Superior temporal gyrus (tissue), 1 donor: ENCODE data around the gene PGK2.
"Not testable (repeated sequence)": the region's sequence is repeated elsewhere in the genome, so short reads cannot be mapped to it uniquely, and the experiment has no call there.

ENCODE experiments used
- DNase-seq: peaks from one replicate; pipeline ENCODE4 v3.0.0-alpha.2; 2016; ENCODE audit errors: extremely low spot score

PGK2 gene

DNA sequence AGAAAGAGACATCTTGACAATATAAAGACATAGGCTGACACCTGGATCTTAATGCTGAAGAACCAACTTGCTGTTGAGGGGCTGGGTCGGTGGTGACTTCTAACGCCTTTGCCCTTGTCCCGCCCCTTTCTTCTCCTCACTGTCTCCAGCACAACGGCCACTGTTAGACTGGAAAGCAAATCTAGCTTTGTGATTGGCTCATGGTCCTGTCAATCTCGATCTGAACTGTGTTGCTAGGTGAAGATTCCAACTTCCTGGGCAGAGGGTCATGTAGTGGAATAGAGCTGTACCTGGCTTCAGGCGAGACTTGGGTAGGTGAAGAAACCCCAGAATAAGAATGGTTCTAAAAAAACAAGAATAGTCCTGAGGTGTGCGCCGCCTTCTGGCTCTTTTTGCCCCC is at the start of gene PGK2:
Gene PGK2 (minus strand): TSS at position 110 of the 400 bp plus-strand sequence. CDS start 98 bp downstream, at position 12.
- no peak for DNase-seq

DNA sequence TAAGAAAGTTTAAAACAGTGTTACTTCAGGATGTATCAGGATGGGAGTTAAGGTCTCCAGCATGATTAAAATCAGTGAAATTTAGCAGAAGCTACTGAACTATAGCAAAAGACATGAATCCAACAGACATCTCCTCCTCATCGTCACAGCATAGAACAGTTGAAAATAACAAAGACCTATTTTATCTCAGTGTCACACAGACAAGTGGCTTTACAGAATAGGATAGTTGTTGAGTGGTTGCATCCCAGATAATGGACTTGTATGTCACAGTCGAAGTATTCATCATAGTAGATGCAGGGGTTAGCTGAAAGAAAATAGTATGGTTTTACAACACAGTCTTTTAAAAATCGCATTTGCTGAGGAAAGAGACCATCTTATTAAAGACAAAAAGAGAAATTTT is 48.1 kb upstream of the PGK2 start:
- no peak for DNase-seq

DNA sequence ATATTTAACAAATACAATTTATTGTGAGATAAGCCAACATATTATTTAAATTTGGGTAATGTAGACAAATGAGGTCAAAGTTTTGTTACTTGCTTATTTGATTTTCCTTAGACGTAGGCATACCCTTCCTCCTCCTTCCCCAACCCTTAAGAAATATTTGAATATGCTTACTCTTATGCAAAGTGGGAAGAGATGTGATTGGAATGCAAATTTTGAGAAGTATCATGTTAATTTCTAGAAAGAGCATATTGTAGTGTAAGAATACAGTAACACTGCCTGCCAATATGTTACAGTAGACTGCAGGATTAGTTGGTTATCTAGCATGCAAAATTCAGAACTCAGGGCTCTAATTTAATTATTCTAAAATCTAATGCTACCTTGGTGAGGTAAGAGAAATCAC is 46.3 kb upstream of the PGK2 start:
- DNase-seq, result no peak

DNA sequence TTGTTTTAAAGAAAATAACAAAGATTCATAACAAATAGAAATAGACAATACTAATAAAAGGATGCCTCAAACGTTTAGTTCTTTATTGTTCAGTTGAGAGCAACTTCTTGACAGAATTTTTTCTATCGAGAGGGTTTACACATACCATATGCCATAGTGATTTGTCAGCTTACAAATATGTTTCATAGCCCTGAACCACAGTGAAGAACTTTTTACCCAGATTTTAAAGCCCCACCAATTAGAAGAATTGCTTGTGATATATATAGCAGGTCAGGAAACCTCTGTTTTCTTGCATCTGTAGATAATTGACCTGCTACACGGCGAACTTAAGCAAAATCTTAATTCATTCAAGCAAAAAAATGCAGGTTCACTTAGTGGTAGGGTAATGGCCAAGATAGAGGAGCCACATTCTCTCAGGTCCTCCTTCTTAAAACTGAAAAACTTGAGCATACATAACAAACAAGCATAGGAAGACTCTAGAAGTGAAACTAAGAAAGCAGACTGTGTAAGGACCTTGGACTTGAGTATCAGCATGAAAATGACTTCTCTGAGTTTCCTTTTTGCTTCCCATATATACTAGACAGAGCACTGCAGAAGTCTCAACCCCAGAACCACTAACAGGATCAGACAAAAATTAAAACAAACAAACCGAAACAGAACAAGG is 39.8 kb upstream of the PGK2 start:
- no peak for DNase-seq

DNA sequence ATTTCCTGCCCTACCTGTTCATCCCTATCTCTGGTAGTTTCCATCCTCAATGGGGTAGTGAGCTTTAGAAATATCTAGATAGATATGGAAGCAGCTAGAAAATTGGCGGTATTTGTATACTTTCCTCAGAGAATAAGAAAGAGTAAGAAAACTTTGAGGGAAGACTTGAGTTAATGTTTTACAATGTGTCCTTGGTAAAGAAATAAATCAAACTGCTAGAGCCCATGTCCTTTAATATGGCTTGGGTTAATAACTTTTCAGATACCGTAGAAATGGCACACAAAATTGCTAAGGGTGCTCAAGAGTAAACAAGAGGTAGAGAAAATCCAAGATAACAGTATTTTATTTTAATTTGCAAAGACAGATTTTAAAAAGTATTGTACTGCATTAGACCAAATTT is 28.1 kb upstream of the PGK2 start:
- no peak for DNase-seq

DNA sequence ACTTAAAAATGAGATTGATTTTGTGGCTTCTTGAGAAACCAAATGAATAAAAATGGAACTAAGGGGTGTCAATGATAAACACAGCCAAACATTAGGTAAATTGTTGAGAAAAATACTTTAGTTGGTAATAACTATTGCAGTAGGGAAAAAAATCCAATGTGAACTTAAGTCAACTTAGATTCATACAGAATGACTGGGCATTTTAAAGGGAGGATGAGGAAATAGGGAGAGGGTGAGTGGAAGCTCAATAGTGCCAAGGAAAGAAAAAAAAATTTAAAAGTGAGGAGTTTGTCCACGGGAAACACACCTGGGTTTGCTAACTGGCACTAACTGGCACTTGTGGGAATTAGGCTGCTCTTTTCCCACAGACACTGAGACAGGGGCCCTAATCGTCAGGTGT is 26.2 kb upstream of the PGK2 start:
- no peak for DNase-seq

DNA sequence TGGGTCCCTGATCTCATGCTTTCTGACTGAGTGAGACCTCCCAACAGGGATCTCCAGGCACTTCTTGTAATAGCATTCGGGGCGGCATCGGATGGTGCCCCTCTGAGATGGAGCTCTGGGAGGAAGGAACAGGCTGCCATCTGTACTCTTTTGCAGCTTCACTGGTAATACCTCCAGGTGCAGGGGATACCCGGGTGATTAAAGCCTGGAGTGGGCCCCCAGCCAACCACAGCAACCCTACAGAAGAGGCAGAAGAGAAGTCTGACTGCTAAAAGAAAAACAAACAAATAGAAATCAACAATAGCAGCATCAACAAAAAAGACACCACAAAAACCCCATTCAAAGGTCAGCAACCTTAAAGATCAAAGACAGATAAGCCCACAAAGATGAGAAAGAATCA is 19.1 kb upstream of the PGK2 start:
- no peak for DNase-seq

DNA sequence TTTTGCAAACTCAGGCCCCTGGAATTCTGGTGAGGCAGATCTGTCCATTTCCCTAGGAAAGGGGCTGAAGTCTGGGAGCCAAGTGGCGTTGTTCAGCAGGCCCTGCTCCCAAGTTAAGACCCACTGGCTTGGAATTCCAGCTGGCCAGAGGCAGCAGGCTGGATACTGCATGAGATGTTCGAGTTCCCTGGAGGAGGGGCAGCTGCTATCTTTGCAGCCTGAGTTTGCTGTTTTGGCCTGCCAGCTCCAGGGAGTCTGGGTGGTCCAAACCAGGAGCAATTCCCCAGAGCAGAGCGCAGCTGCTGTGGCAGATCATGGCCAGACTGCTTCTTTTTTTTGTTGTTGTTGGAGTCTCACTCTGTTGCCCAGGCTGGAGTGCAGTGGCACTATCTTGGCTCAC is 18.2 kb upstream of the PGK2 start:
- no peak for DNase-seq

DNA sequence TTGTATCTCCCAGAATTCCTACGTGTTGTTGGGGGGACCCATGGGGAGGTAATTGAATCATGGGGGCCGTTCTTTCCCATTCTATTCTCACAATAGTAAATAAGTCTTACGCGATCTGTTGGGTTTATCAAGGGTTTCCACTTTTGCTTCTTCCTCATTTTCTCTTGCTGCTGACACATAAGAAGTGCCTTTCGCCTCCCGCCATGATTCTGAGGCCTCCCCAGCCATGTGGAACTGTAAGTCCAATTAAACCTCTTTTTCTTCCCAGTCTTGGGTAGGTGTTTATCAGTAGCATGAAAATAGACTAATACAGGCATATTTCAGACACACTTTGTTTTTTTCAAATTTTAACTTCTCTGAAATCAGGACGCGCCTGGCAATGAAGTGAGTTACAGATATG is 14.4 kb upstream of the PGK2 start:
- no peak for DNase-seq

DNA sequence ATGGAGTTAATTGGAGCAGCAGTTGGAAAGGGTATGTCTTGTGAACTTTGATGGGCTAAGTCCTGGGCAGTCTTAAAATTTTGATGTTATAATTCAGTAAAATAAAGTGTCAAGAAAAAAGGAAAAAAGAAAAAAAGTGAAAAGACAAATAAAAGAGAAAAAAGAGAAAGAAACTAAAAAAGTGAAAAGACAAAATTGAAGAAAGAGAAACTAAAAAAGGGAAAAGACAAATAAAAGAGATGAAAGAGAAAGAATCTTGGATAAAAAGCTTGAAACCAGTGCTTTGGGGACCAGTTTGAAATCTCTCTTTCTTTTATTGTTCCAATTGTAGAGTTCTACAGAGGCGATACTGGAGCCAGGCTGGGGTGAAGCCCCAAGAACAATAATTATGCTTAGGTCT is 12.0 kb upstream of the PGK2 start:
- no peak for DNase-seq

DNA sequence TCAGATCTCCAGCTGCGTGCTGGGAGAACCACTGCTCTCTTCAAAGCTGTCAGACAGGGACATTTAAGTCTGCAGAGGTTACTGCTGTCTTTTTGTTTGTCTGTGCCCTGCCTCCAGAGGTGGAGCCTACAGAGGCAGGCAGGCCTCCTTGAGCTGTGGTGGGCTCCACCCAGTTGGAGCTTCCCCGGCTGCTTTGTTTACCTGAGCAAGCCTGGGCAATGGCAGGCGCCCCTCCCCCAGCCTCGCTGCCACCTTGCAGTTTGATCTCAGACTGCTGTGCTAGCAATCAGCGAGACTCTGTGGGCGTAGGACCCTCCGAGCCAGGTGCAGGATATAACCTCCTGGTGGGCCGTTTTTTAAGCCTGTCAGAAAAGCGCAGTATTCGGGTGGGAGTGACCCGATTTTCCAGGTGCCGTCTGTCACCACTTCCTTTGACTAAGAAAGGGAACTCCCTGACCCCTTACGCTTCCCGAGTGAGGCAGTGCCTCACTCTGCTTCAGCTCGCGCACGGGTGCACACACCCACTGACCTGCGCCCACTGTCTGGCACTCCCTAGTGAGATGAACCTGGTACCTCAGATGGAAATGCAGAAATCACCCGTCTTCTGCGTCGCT is 9.9 kb upstream of the PGK2 start:
- DNase-seq, result not testable (repeated sequence)

DNA sequence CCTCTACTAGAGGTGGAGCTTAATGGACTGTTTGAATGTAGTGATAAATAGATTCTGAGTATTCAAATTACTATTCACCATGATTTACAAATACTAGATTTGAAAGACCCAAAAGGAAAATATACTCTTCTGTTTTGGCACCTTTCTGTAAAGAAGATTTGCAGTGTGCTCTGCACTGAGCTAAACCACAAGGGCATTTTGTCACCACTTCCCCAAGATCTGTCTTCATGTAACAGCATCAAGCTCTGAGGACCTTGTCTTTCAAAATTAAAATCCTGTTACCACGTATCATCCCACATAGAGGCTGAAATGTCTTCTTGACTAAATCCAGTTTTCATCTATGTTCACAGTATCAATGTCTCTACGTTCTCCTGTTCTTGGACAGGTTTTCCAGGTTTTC is 3.3 kb upstream of the PGK2 start:
- no peak for DNase-seq

DNA sequence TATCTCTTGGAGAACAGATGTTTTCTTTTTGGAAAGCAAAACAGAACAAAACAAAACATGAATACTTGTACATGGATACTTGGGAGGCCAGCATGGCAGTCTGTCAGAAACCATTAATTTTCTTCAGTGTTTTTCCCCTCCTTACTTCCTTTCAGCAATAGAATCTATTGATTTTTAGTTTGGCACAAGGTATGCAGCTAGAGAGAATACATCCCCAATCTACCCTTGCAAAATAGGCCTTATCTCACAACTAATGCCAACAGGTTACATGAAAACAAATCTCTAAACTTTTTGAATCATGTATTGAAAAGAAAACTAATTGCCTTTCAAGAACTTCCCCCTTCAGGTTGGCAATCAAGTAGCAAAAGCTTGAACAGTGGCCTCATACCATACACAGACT is 2.8 kb downstream of the PGK2 start:
- DNase-seq, result no peak

DNA sequence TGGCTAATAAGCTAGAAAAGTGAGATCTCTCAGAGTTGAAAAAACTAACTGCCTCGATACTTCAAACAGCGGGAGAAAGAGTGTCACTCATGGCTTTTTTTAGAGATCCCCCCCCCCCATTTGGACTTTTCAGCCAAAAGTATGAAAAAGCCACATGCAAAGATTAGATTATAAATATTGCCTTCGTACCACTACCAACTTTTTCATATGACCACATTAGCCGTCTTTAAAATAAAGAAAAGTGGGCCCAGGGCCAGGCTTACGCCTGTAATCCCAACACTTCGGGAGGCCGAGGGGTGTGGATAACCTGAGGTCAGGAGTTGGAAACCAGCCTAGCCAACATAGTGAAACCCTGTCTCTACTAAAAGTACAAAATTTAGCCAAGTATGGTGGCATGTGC is 4.4 kb downstream of the PGK2 start:
- DNase-seq, result no peak

DNA sequence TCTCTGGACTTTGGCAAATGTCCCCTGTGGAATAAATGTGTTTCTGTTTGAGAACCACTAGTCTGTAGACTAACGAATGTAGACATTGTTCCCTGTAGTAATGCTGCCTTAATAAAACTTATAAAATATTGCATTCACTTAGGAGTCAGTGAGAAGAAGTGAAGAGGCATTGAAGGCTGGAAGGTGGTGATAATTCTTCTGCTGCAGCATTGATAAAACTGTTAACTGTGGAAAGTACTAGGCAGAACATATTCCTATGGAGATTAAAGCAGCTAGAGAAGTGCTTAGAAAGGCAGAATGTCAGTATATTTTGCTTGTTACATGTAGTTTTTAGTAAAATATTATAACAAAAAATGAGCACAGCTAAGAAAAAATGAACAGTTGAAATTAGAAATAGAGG is 4.8 kb downstream of the PGK2 start:
- no peak for DNase-seq

DNA sequence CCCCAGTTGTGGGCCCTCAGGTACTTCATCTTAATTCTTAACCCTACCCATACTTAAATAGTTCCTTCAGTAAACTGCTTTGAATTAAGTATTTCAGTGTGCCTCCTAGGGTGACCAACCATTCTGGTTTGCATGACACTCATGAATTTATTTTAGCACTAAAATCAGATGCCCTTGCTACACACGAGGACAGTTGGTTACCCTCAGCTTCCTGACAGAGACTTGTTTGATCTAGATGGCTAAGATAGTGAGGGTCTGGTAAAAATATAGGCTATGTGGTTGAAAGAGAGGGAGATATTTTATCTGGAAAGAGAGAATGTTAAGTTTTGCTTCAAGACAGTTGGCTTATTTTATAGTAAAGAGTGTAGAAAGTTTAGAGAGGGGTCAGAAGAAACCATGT is 10.6 kb downstream of the PGK2 start:
- no peak for DNase-seq

DNA sequence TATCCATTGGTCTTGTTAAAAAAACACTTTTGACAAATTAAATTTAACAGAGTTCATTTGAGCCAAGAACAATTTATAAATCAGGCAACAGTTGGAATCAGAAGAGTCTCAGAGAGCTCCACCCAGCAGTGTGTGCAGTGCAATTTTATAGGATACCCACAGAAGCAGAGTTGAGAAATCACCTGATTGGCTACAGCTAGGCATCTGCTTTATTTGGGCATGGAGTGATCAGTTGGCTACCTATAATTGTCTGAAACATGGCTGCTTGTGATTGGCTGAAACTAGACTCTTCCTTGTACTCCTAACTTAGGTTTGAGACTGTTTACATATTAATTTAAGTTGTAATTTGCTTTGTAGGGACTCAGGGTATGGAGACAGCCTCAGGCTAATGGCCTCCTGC is 12.0 kb downstream of the PGK2 start:
- DNase-seq, result no peak

DNA sequence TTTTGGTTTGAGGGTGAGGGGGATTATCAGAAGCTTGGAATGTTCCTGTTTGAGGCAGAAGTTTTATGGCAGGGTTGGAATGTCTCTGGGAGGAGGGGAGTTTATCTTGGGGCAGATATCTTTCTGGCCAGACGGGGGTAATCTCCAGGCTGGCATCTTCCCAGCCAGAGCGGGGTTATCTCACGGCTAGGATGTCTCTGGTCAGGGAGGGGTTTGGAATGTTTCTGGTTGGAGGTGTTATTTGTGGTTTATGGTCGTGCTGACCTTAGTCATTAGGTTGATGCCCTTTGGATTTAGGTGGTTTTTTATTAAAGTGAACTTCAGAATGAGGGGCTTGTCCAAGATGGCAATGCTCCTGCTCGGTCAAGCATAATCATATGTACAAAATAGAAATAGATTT is 14.8 kb downstream of the PGK2 start:
- no peak for DNase-seq

DNA sequence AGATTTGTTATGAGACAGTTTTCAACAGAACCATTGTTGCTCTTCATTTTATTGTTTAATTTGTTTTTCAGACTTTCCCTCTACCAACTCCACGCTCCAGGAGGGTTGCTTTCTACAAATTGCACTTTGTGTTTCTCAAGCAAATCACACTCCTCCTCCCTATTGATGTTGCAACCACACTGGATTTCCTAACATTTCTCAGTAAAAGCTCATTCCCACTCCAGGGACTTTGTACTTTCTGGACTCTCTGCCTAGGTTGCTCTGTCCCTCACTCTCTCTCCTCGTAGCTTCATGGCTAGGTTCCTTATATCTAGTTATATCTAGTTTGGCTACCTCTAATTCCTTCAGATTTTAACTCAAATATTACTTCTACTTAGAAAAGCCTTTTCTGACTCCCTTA is 20.3 kb downstream of the PGK2 start:
- DNase-seq, result no peak

DNA sequence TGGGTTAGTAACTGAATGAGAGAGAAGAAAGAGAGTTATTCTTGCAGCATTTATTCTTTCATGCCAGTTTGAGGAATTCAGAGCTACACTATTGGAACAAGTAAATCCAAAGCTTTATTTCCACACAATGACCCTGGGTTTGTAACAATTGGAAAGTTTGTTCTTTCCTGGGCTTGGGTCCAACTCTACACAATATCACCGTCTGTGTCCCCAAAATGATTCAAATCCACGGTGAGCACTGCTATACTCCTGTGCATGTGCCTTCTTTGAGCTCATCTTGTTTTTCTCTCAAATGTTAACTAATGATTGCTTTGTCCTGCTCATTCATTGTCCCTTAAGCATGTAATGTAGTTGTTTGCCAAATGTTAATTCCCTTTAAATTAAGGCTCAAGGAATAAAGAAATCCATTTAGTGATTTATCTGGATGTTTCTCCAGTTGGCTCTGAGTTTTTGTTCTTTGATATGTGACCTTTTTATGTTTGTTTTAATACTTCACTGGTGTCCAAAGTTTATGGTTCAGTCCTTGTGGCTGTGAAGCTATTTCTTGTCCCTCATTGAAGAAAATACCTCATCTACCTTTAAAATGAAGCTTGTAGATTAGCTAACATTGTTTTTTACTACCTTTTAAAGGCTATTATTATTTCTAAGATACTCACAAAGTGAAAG is 22.4 kb downstream of the PGK2 start:
- peak; percentile 33 for DNase-seq

DNA sequence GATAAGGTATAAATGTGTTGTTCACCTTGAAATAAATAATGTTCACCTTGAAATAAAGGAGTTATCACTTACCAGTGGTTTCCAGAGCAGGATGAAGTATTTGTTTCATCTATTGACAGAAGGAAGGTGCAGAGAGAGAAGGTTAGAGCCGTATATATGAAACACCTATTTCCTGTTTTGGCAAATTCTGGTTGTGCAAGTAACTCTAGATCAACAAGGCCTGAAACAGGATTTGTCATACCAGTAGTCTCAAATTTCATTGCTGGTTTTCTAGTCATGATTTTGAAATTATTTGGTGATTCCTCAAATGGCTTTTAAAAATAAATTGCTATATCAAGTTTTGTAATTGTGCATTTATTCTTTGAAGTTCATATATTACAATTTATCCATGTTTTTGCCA is 42.8 kb downstream of the PGK2 start, which contains the start of gene CRISP3:
Gene CRISP3 (minus strand): TSS at position 130 of the 400 bp plus-strand sequence. CDS start 21 bp downstream, at position 109.
- DNase-seq, result no peak

DNA sequence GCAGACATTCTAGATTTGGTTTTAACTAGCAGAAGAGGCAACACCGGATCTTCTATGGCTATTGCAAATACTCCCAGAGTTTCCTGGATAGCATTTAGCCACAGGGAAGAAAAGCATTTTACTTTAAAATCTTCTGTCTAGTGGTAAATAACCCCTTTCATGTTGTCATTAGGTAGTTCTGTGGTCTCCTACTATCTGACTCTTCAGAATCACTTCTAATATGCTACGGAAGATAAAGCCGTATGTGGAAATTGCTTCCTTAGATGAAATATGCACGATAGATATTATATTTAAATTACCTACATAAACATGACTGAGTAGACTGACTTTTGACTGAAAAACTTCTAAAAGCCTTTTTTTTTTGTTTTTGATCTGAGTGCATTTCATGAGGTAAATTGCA is 43.7 kb downstream of the PGK2 start:
- no peak for DNase-seq

DNA sequence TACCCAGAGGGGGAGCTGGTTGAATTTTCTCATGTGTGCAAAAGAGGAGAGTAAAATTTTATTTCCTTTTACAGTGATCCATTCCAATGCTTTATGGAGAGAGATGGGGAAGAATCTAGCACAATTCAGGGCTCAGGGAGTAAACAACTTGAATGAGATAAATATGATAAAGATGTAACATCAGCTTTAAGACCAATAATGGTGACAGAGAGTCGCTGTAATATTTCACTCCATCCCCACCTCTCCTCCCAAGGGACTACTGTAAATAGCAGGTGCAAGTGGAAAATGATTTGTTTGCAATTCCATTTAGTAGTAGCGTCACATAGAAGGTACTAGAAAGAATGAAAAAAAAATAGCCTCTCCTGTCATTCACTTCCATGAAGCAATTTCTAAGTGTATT is 47.7 kb downstream of the PGK2 start:
- no peak for DNase-seq
